ENCODE results near the gene PRUNE2.

The PRUNE2 gene

GRCh38 chr9:76800901-76801300, 105.0 kb downstream of the PRUNE2 start:
- Mint-ChIP-seq H3K4me1 (no peaks in the 10 kb centered on the region), H3K27ac (ENCODE audit: low read depth) (no peak overlapping the region), H3K36me3 (ENCODE audit: insufficient read depth) (no peaks in the 10 kb centered on the region), H3K9me3 (no peaks in the 10 kb centered on the region), H3K4me3 (no peak overlapping the region), H3K27me3 (peaks cover 32% of the 10 kb centered on the region)
- DNase-seq (ENCODE audit: low spot score in 2 of 2) (no peak), ATAC-seq (replicated peaks; ENCODE audit: extremely low read depth, poor library complexity, severe bottlenecking) (no peak)

GRCh38 chr9:76799473-76799872, 106.4 kb downstream of the PRUNE2 start:
- no peak for ATAC-seq (replicated peaks; ENCODE audit: extremely low read depth, poor library complexity, severe bottlenecking)
- H3K4me1 Mint-ChIP-seq, result no peaks in the 10 kb centered on the region
- no peak overlapping the region for H3K27ac Mint-ChIP-seq (ENCODE audit: low read depth)

GRCh38 chr9:76798527-76798926, 107.4 kb downstream of the PRUNE2 start:
- no peaks in the 10 kb centered on the region for H3K36me3 Mint-ChIP-seq (ENCODE audit: insufficient read depth)

More at GRCh38 chr9:76799473-76799872, 106.4 kb downstream of the PRUNE2 start:
- no peaks in the 10 kb centered on the region for H3K36me3 Mint-ChIP-seq (ENCODE audit: insufficient read depth)
- no peaks in the 10 kb centered on the region for H3K9me3 Mint-ChIP-seq
- no peak overlapping the region for H3K4me3 Mint-ChIP-seq
- peaks cover 33% of the 10 kb centered on the region for H3K27me3 Mint-ChIP-seq
- no peak for DNase-seq (ENCODE audit: low spot score in 2 of 2)

GRCh38 chr9:76796296-76796695, 109.6 kb downstream of the PRUNE2 start:
- no peaks in the 10 kb centered on the region for H3K36me3 Mint-ChIP-seq (ENCODE audit: insufficient read depth)
- ATAC-seq (replicated peaks; ENCODE audit: extremely low read depth, poor library complexity, severe bottlenecking), result no peak

More at GRCh38 chr9:76798527-76798926, 107.4 kb downstream of the PRUNE2 start:
- no peaks in the 10 kb centered on the region for H3K4me1 Mint-ChIP-seq
- no peak overlapping the region for H3K4me3 Mint-ChIP-seq
- no peak for ATAC-seq (replicated peaks; ENCODE audit: extremely low read depth, poor library complexity, severe bottlenecking)
- H3K27ac Mint-ChIP-seq (ENCODE audit: low read depth), result no peak overlapping the region
- peaks cover 24% of the 10 kb centered on the region for H3K27me3 Mint-ChIP-seq
- no peak for DNase-seq (ENCODE audit: low spot score in 2 of 2)
- no peaks in the 10 kb centered on the region for H3K9me3 Mint-ChIP-seq

GRCh38 chr9:76793784-76794431, 112.0 kb downstream of the PRUNE2 start:
- no peaks in the 10 kb centered on the region for H3K9me3 Mint-ChIP-seq
- DNase-seq (ENCODE audit: low spot score in 2 of 2) (no peak), ATAC-seq (replicated peaks; ENCODE audit: extremely low read depth, poor library complexity, severe bottlenecking) (no peak)
- peaks cover 2% of the 10 kb centered on the region for H3K36me3 Mint-ChIP-seq (ENCODE audit: insufficient read depth)
- H3K27me3 Mint-ChIP-seq, result peaks cover 23% of the 10 kb centered on the region
- H3K4me3 Mint-ChIP-seq, result no peak overlapping the region
- H3K27ac Mint-ChIP-seq (ENCODE audit: low read depth), result no peak overlapping the region
- H3K4me1 Mint-ChIP-seq, result no peaks in the 10 kb centered on the region

More at GRCh38 chr9:76796296-76796695, 109.6 kb downstream of the PRUNE2 start:
- Mint-ChIP-seq H3K27ac (ENCODE audit: low read depth) (no peak overlapping the region), H3K4me1 (no peaks in the 10 kb centered on the region), H3K4me3 (no peak overlapping the region), H3K9me3 (no peaks in the 10 kb centered on the region), H3K27me3 (peaks cover 22% of the 10 kb centered on the region)
- DNase-seq (ENCODE audit: low spot score in 2 of 2), result no peak

GRCh38 chr9:76789840-76790239, 116.1 kb downstream of the PRUNE2 start:
- peaks cover 2% of the 10 kb centered on the region for H3K36me3 Mint-ChIP-seq (ENCODE audit: insufficient read depth)
- DNase-seq (ENCODE audit: low spot score in 2 of 2), result no peak
- no peak overlapping the region for H3K27ac Mint-ChIP-seq (ENCODE audit: low read depth)
- no peak for ATAC-seq (replicated peaks; ENCODE audit: extremely low read depth, poor library complexity, severe bottlenecking)
- H3K4me1 Mint-ChIP-seq, result no peaks in the 10 kb centered on the region
- H3K9me3 Mint-ChIP-seq, result no peaks in the 10 kb centered on the region
- H3K27me3 Mint-ChIP-seq, result peaks cover 18% of the 10 kb centered on the region
- no peak overlapping the region for H3K4me3 Mint-ChIP-seq

- no peaks in the 10 kb centered on the region for H3K4me1 Mint-ChIP-seq
- DNase-seq (ENCODE audit: low spot score in 2 of 2), result no peak
- H3K27me3 Mint-ChIP-seq, result peaks cover 17% of the 10 kb centered on the region
- no peaks in the 10 kb centered on the region for H3K9me3 Mint-ChIP-seq
- no peak for ATAC-seq (replicated peaks; ENCODE audit: extremely low read depth, poor library complexity, severe bottlenecking)
- no peak overlapping the region for H3K27ac Mint-ChIP-seq (ENCODE audit: low read depth)
- H3K4me3 Mint-ChIP-seq, result no peak overlapping the region
- H3K36me3 Mint-ChIP-seq (ENCODE audit: insufficient read depth), result peaks cover 2% of the 10 kb centered on the region
Observed at GRCh38 chr9:76787677-76788076, 118.2 kb downstream of the PRUNE2 start.

- H3K4me3 Mint-ChIP-seq, result no peak overlapping the region
- DNase-seq (ENCODE audit: low spot score in 2 of 2) (no peak), ATAC-seq (replicated peaks; ENCODE audit: extremely low read depth, poor library complexity, severe bottlenecking) (no peak)
- no peaks in the 10 kb centered on the region for H3K9me3 Mint-ChIP-seq
- H3K27ac Mint-ChIP-seq (ENCODE audit: low read depth), result no peak overlapping the region
- H3K4me1 Mint-ChIP-seq, result no peaks in the 10 kb centered on the region
- H3K27me3 Mint-ChIP-seq, result peaks cover 27% of the 10 kb centered on the region
- peaks cover 2% of the 10 kb centered on the region for H3K36me3 Mint-ChIP-seq (ENCODE audit: insufficient read depth)
Observed at GRCh38 chr9:76785501-76785900, 120.4 kb downstream of the PRUNE2 start.

GRCh38 chr9:76784881-76785280, 121.0 kb downstream of the PRUNE2 start:
- Mint-ChIP-seq H3K9me3 (no peaks in the 10 kb centered on the region), H3K4me1 (no peaks in the 10 kb centered on the region), H3K36me3 (ENCODE audit: insufficient read depth) (peaks cover 2% of the 10 kb centered on the region), H3K4me3 (no peak overlapping the region), H3K27me3 (peaks cover 27% of the 10 kb centered on the region), H3K27ac (ENCODE audit: low read depth) (no peak overlapping the region)
- no peak for DNase-seq (ENCODE audit: low spot score in 2 of 2)
- no peak for ATAC-seq (replicated peaks; ENCODE audit: extremely low read depth, poor library complexity, severe bottlenecking)

- no peaks in the 10 kb centered on the region for H3K27me3 Mint-ChIP-seq
- no peak for ATAC-seq (replicated peaks; ENCODE audit: extremely low read depth, poor library complexity, severe bottlenecking)
- no peak overlapping the region for H3K4me3 Mint-ChIP-seq
- no peaks in the 10 kb centered on the region for H3K36me3 Mint-ChIP-seq (ENCODE audit: insufficient read depth)
- no peak for DNase-seq (ENCODE audit: low spot score in 2 of 2)
- no peak overlapping the region for H3K27ac Mint-ChIP-seq (ENCODE audit: low read depth)
- no peaks in the 10 kb centered on the region for H3K4me1 Mint-ChIP-seq
- H3K9me3 Mint-ChIP-seq, result no peaks in the 10 kb centered on the region
Observed at GRCh38 chr9:76772686-76773445, 133.0 kb downstream of the PRUNE2 start.

GRCh38 chr9:76766126-76766525, 139.8 kb downstream of the PRUNE2 start:
- no peak for DNase-seq (ENCODE audit: low spot score in 2 of 2)
- no peaks in the 10 kb centered on the region for H3K36me3 Mint-ChIP-seq (ENCODE audit: insufficient read depth)
- no peak overlapping the region for H3K4me3 Mint-ChIP-seq
- ATAC-seq (replicated peaks; ENCODE audit: extremely low read depth, poor library complexity, severe bottlenecking), result no peak
- H3K9me3 Mint-ChIP-seq, result no peaks in the 10 kb centered on the region
- no peaks in the 10 kb centered on the region for H3K4me1 Mint-ChIP-seq
- H3K27me3 Mint-ChIP-seq, result peaks cover 11% of the 10 kb centered on the region
- no peak overlapping the region for H3K27ac Mint-ChIP-seq (ENCODE audit: low read depth)

- no peak within 1 kb of the TSS for H3K27ac Mint-ChIP-seq (ENCODE audit: low read depth)
- ATAC-seq (replicated peaks; ENCODE audit: extremely low read depth, poor library complexity, severe bottlenecking), result no peak
- no peaks in the 10 kb centered on the region for H3K4me1 Mint-ChIP-seq
- H3K36me3 Mint-ChIP-seq (ENCODE audit: insufficient read depth), result no peaks in the 10 kb centered on the region
- peaks cover 29% of the 10 kb centered on the region for H3K27me3 Mint-ChIP-seq
- DNase-seq (ENCODE audit: low spot score in 2 of 2), result no peak
- H3K9me3 Mint-ChIP-seq, result no peaks in the 10 kb centered on the region
- H3K4me3 Mint-ChIP-seq, result no peak within 1 kb of the TSS
Observed at GRCh38 chr9:76764138-76764537, 141.8 kb downstream of the PRUNE2 start, which contains the start of gene PCA3. TSS of gene PCA3 (plus strand) at chr9:76764438.

- Mint-ChIP-seq H3K9me3 (no peaks in the 10 kb centered on the region), H3K27me3 (peaks cover 33% of the 10 kb centered on the region), H3K4me1 (no peaks in the 10 kb centered on the region), H3K27ac (ENCODE audit: low read depth) (no peak overlapping the region), H3K4me3 (no peak overlapping the region), H3K36me3 (ENCODE audit: insufficient read depth) (no peaks in the 10 kb centered on the region)
- ATAC-seq (replicated peaks; ENCODE audit: extremely low read depth, poor library complexity, severe bottlenecking) (no peak), DNase-seq (ENCODE audit: low spot score in 2 of 2) (no peak)
Observed at GRCh38 chr9:76761448-76761847, 144.5 kb downstream of the PRUNE2 start.

Data from central memory CD8-positive, alpha-beta T cell (primary cell).